HepG2 (cell line): ENCODE results near the gene MPC1. TPM values are rescaled to one million over a fixed set of nuclear protein-coding genes. Genes with fewer than 3 reads are reported as not detected.

Experiments
- CSRNP2 ChIP-seq: sonication (generic); formaldehyde crosslinking; conservative IDR thresholded peaks from 2 replicates; pipeline ENCODE4 v1.8.0; 2022; ENCODE audit warnings: low read depth, missing genetic modification reagents
- ELF1 ChIP-seq: sonication (generic); formaldehyde crosslinking; IDR thresholded peaks from 2 replicates; pipeline ENCODE4 v1.4.0; 2020; ENCODE audit warnings: missing genetic modification reagents
- FOXA1 ChIP-seq, 2 experiments: fragments of 450-650 bp in 1 of 2; sonication (generic) in 1 of 2; formaldehyde crosslinking in 1 of 2; IDR thresholded peaks; 2 replicates each; pipeline versions ENCODE4 v1.4.0 to v1.6.1; 2016 to 2020; ENCODE audit warnings: missing genetic modification reagents in 1 of 2
- HDAC2 ChIP-seq: sonication (generic); formaldehyde crosslinking; IDR thresholded peaks from 2 replicates; pipeline ENCODE4 v1.4.0; 2020; ENCODE audit warnings: missing genetic modification reagents
- KDM2A ChIP-seq: sonication (generic); formaldehyde crosslinking; IDR thresholded peaks from 2 replicates; pipeline ENCODE4 v1.4.0; 2020; ENCODE audit warnings: low read depth, missing genetic modification reagents, borderline replicate concordance
- KLF12 ChIP-seq: sonication (generic); formaldehyde crosslinking; IDR thresholded peaks from 2 replicates; pipeline ENCODE4 v1.4.0; 2020; ENCODE audit warnings: missing genetic modification reagents, borderline replicate concordance
- LRRFIP1 ChIP-seq: sonication (generic); formaldehyde crosslinking; conservative IDR thresholded peaks from 2 replicates; pipeline ENCODE4 v1.4.0; 2020; ENCODE audit warnings: missing genetic modification reagents
- MTERF4 ChIP-seq: sonication (generic); formaldehyde crosslinking; IDR thresholded peaks from 2 replicates; pipeline ENCODE4 v1.8.0; 2023; ENCODE audit warnings: mild to moderate bottlenecking, missing genetic modification reagents
- NFIC ChIP-seq: IDR thresholded peaks from 2 replicates; pipeline ENCODE4 v1.6.1; 2012; ENCODE audit warnings: mild to moderate bottlenecking, low read length, inconsistent platforms
- PTBP1 ChIP-seq: fragments of 200-400 bp; formaldehyde crosslinking; IDR thresholded peaks from 2 replicates; pipeline ENCODE4 v1.6.1; 2018; ENCODE audit warnings: low read length, low read depth; ENCODE audit not compliant: poor library complexity, severe bottlenecking
- SCMH1 ChIP-seq: sonication (generic); formaldehyde crosslinking; IDR thresholded peaks from 2 replicates; pipeline ENCODE4 v1.9.0; 2021; ENCODE audit warnings: missing genetic modification reagents, mild to moderate bottlenecking, borderline replicate concordance
- SNAPC4 ChIP-seq: sonication (generic); formaldehyde crosslinking; IDR thresholded peaks from 2 replicates; pipeline ENCODE4 v1.4.0; 2020; ENCODE audit warnings: mild to moderate bottlenecking, missing genetic modification reagents
- SP5 ChIP-seq: IDR thresholded peaks from 2 replicates; pipeline ENCODE4 v1.6.1; 2016; ENCODE audit warnings: low read depth, borderline replicate concordance
- U2AF1 ChIP-seq: fragments of 200-400 bp; formaldehyde crosslinking; optimal IDR thresholded peaks from 2 replicates; pipeline ENCODE3; 2017; ENCODE audit warnings: mild to moderate bottlenecking, low read depth, low read length
- ZFP37 ChIP-seq: sonication (generic); formaldehyde crosslinking; IDR thresholded peaks from 2 replicates; pipeline ENCODE4 v1.4.0; 2020; ENCODE audit warnings: missing genetic modification reagents, borderline replicate concordance
- ZFP62 ChIP-seq: sonication (generic); formaldehyde crosslinking; IDR thresholded peaks from 2 replicates; pipeline ENCODE4 v1.4.0; 2020; ENCODE audit warnings: missing genetic modification reagents
- ZNF121 ChIP-seq: sonication (generic); formaldehyde crosslinking; IDR thresholded peaks from 2 replicates; pipeline ENCODE4 v1.5.0; 2020; ENCODE audit warnings: mild to moderate bottlenecking, missing genetic modification reagents
- ZNF7 ChIP-seq: IDR thresholded peaks from 2 replicates; pipeline ENCODE4 v1.6.1; 2016; ENCODE audit warnings: missing biosample characterization, missing genetic modification reagents
- ZNF790 ChIP-seq: sonication (generic); formaldehyde crosslinking; IDR thresholded peaks from 2 replicates; pipeline ENCODE4 v1.8.0; 2022; ENCODE audit warnings: missing genetic modification reagents, mild to moderate bottlenecking, borderline replicate concordance
- polyA plus RNA-seq, 8 experiments: library from polyadenylated mRNA; depleted of rRNA in 3 of 8; stranded (reverse) in 7 of 8; unstranded in 1 of 8; fragments of >200 nt; fragmentation: Illumina TruSeq in 4 of 8; extraction: Trizol in 4 of 8; gene quantifications; 2 replicates each; pipeline versions ENCODE4 v1.2.1 to v1.2.3, GENCODE V29; 2011 to 2016; ENCODE audit warnings: low read depth in 4 of 8, missing spikeins in 1 of 8, mixed read lengths in 1 of 8; ENCODE audit not compliant: insufficient read depth in 1 of 8
- total RNA-seq, 5 experiments: library from RNA; depleted of rRNA; stranded (reverse); fragments of >200 nt; fragmentation: Illumina TruSeq; extraction: Trizol; gene quantifications; 2 replicates each; pipeline ENCODE4 v1.2.3, GENCODE V29; 2016; ENCODE audit warnings: low read depth in 1 of 5

Gene MPC1
- total and polyA plus RNA-seq, 2 of the 13 experiments (the other 11 are each of a cell fraction or from before 2014, with no cell fraction given): 189 to 214 TPM

GRCh38 chr6:166342349-166343149 lies 40.2 kb downstream of the MPC1 start, which contains the start of gene SFT2D1 (continued):
- TF ChIP-seq LRRFIP1 (CRISPR knock-in tag) (no peak), ELF1 (CRISPR knock-in tag) (peak; percentile 98), SCMH1 (CRISPR knock-in tag) (no peak), ZFP37 (CRISPR knock-in tag) (peak; percentile 57), ZNF790 (CRISPR knock-in tag) (peak; percentile 96), KLF12 (CRISPR knock-in tag) (peak; percentile 86; the same call in 1 of the 2 replicates), U2AF1 (peak; percentile 9), HDAC2 (CRISPR knock-in tag) (peak; percentile 92), SNAPC4 (CRISPR knock-in tag) (peak; percentile 97), CSRNP2 (CRISPR knock-in tag) (no peak; the same call in 1 of the 2 replicates), KDM2A (CRISPR knock-in tag) (peak; percentile 93), MTERF4 (peak; percentile 95; the same call in 1 of the 2 replicates), ZFP62 (CRISPR knock-in tag) (no peak), NFIC (no peak), PTBP1 (peak; percentile 54), SP5 (CRISPR knock-in tag) (peak; percentile 9; the same call in 1 of the 2 replicates), ZNF121 (CRISPR knock-in tag) (peak; percentile 100), ZNF7 (CRISPR knock-in tag) (no peak), FOXA1 (IDR thresholded peaks at IDR 0.05) (no peak), FOXA1 (CRISPR knock-in tag; IDR thresholded peaks at IDR 0.05) (no peak; the same call in none of the 2 replicates)
